WTC11 (cell line): ENCODE measurements around the gene ADPGK. TPM values are rescaled to one million over a fixed set of nuclear protein-coding genes. Genes with fewer than 3 reads are reported as not detected.
A peak's percentile ranks its signal among the peaks of the same experiment; 100 is the strongest.

Source experiments
- ATAC-seq: fragments of 200-7000 bp; cut with Tn5 transposase; 2 replicates; pipeline ENCODE4 v1.10.0; 2021; ENCODE audit warnings: mild to moderate bottlenecking, moderate library complexity
- CTCF ChIA-PET: fragments of 300-600 bp; sonication (Branson Sonifier 250); formaldehyde crosslinking; loops from one replicate; lab custom pipeline; 2021; ENCODE audit warnings: antibody characterized with exemption; lab: Charles Lee
- POLR2A ChIA-PET: fragments of 350-600 bp; sonication (Branson Sonifier 250); formaldehyde crosslinking; loops from one replicate; lab custom pipeline; 2021; ENCODE audit warnings: antibody characterized with exemption; lab: Charles Lee
- DNase-seq: peaks from one replicate; pipeline ENCODE4 v3.0.0; 2021; ENCODE audit warnings: low spot score
- H3K27ac Mint-ChIP-seq: 2 replicates; pipeline ENCODE4 v1.8.0; 2021; ENCODE audit warnings: mixed read lengths
- H3K27me3 Mint-ChIP-seq: 2 replicates; pipeline ENCODE4 v1.8.0; 2021; ENCODE audit warnings: low read depth, mild to moderate bottlenecking, moderate library complexity, mixed read lengths
- H3K36me3 Mint-ChIP-seq: 2 replicates; pipeline ENCODE4 v1.8.0; 2021; ENCODE audit warnings: mixed read lengths
- H3K4me1 Mint-ChIP-seq: 2 replicates; pipeline ENCODE4 v1.8.0; 2022; ENCODE audit warnings: mixed read lengths
- H3K4me3 Mint-ChIP-seq: 2 replicates; pipeline ENCODE4 v1.8.0; 2021; ENCODE audit warnings: mild to moderate bottlenecking, moderate library complexity, mixed read lengths
- H3K9me3 Mint-ChIP-seq: 2 replicates; pipeline ENCODE4 v1.8.0; 2021; ENCODE audit warnings: mixed read lengths
- ATF1 ChIP-seq: sonication (generic); formaldehyde crosslinking; IDR thresholded peaks from 2 replicates; pipeline ENCODE4 v1.8.1; 2023; ENCODE audit warnings: mild to moderate bottlenecking, moderate library complexity, missing genetic modification reagents
- CREM ChIP-seq: sonication (generic); formaldehyde crosslinking; IDR thresholded peaks from 2 replicates; pipeline ENCODE4 v1.8.1; 2022; ENCODE audit warnings: mild to moderate bottlenecking, missing genetic modification reagents, moderate library complexity
- ELF4 ChIP-seq: sonication (generic); formaldehyde crosslinking; IDR thresholded peaks from 2 replicates; pipeline ENCODE4 v1.8.1; 2022; ENCODE audit warnings: low read depth, mild to moderate bottlenecking, moderate library complexity, missing genetic modification reagents
- ESRRA ChIP-seq: sonication (generic); formaldehyde crosslinking; IDR thresholded peaks from 2 replicates; pipeline ENCODE4 v1.8.1; 2022; ENCODE audit warnings: mild to moderate bottlenecking, missing genetic modification reagents, borderline replicate concordance
- FOXK1 ChIP-seq: sonication (generic); formaldehyde crosslinking; IDR thresholded peaks from 2 replicates; pipeline ENCODE4 v1.8.0; 2022; ENCODE audit warnings: mild to moderate bottlenecking, moderate library complexity, missing genetic modification reagents
- MXD4 ChIP-seq: fragments of 250-450 bp; sonication (Bioruptor Pico); IDR thresholded peaks from 2 replicates; pipeline ENCODE4 v1.8.0; 2021; ENCODE audit warnings: mild to moderate bottlenecking, moderate library complexity, borderline replicate concordance
- NFYB ChIP-seq: sonication (generic); formaldehyde crosslinking; conservative IDR thresholded peaks from 2 replicates; pipeline ENCODE4 v1.8.0; 2022; ENCODE audit warnings: low read depth, missing genetic modification reagents
- SP1 ChIP-seq: sonication (generic); formaldehyde crosslinking; conservative IDR thresholded peaks from 2 replicates; pipeline ENCODE4 v1.8.1; 2022; ENCODE audit warnings: missing genetic modification reagents
- TEAD4 ChIP-seq: sonication (generic); formaldehyde crosslinking; IDR thresholded peaks from 2 replicates; pipeline ENCODE4 v1.8.0; 2022; ENCODE audit warnings: mild to moderate bottlenecking, missing genetic modification reagents
- ZNF121 ChIP-seq: sonication (generic); formaldehyde crosslinking; IDR thresholded peaks from 2 replicates; pipeline ENCODE4 v1.8.0; 2023; ENCODE audit warnings: missing genetic modification reagents
- ZNF219 ChIP-seq: sonication (generic); formaldehyde crosslinking; IDR thresholded peaks from 2 replicates; pipeline ENCODE4 v1.8.0; 2023; ENCODE audit warnings: missing genetic modification reagents, mild to moderate bottlenecking, borderline replicate concordance
- ZNF232 ChIP-seq: sonication (generic); formaldehyde crosslinking; IDR thresholded peaks from 2 replicates; pipeline ENCODE4 v1.8.0; 2022; ENCODE audit warnings: mild to moderate bottlenecking, missing genetic modification reagents
- total RNA-seq: library from RNA; stranded (reverse); gene quantifications from 3 replicates; pipeline ENCODE4 v1.2.3, GENCODE V29; 2021
- TF ChIP-seq, protein P1 (sequence below): fragments of 250-450 bp; sonication (Bioruptor Pico); IDR thresholded peaks from 2 replicates; pipeline ENCODE4 v1.9.0; 2021; ENCODE audit warnings: mild to moderate bottlenecking
- TF ChIP-seq, protein P2 (sequence below): sonication (generic); formaldehyde crosslinking; IDR thresholded peaks from 2 replicates; pipeline ENCODE4 v1.8.0; 2022; ENCODE audit warnings: missing genetic modification reagents
- TF ChIP-seq, protein P3 (sequence below): sonication (generic); formaldehyde crosslinking; IDR thresholded peaks from 2 replicates; pipeline ENCODE4 v1.8.1; 2023; ENCODE audit warnings: mild to moderate bottlenecking, missing genetic modification reagents, borderline replicate concordance
- TF ChIP-seq, protein P4 (sequence below): sonication (generic); formaldehyde crosslinking; IDR thresholded peaks from 2 replicates; pipeline ENCODE4 v1.8.0; 2022; ENCODE audit warnings: mild to moderate bottlenecking, missing genetic modification reagents
- TF ChIP-seq, protein P5 (sequence below): fragments of 250-450 bp; sonication (Bioruptor Pico); IDR thresholded peaks from 2 replicates; pipeline ENCODE4 v1.9.0; 2021; ENCODE audit warnings: mild to moderate bottlenecking, borderline replicate concordance
- TF ChIP-seq, protein P6 (sequence below): sonication (generic); formaldehyde crosslinking; IDR thresholded peaks from 2 replicates; pipeline ENCODE4 v1.8.1; 2023; ENCODE audit warnings: mild to moderate bottlenecking, missing genetic modification reagents, moderate library complexity

The ADPGK gene
- total RNA-seq, 1 experiment from 2014 or later = 37.9 TPM

DNA sequence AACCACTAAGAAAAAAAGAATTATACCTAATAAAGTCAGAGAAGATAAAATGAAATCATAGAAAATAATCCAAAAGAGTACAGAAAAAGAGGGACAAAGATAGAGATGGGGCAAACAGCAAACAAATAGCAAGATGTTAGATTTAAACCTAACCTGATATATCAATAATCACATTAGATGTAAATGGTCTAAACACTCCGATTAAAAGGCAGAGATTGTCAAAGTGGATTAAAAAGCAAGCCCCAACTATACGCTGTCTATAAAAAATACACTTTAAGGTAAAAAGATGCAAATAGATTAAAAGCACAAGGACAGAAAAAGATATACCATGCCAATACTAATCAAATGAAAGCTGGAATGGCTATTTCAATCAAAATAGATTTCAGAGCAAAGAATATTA lies 16.8 kb downstream of the ADPGK start:
- POLR2A ChIA-PET = no interaction called here
- peaks cover 27% of the 10 kb centered on the region for H3K9me3 Mint-ChIP-seq
- no peaks in the 10 kb centered on the region; the same call in 1 of the 2 replicates for H3K27me3 Mint-ChIP-seq
- H3K27ac Mint-ChIP-seq = no peak overlapping the region
- ATAC-seq (no peak), DNase-seq (no peak)
- H3K4me1 Mint-ChIP-seq = no peaks in the 10 kb centered on the region
- TF ChIP-seq NFYB = no peak
- CTCF ChIA-PET = interaction anchor here (0.6 kb wide), 1 partner anchor 31 kb away, joined by 3 read pairs; no protein-coding TSS in a partner anchor
- H3K36me3 Mint-ChIP-seq = peaks cover 74% of the 10 kb centered on the region
- no peak overlapping the region for H3K4me3 Mint-ChIP-seq

DNA sequence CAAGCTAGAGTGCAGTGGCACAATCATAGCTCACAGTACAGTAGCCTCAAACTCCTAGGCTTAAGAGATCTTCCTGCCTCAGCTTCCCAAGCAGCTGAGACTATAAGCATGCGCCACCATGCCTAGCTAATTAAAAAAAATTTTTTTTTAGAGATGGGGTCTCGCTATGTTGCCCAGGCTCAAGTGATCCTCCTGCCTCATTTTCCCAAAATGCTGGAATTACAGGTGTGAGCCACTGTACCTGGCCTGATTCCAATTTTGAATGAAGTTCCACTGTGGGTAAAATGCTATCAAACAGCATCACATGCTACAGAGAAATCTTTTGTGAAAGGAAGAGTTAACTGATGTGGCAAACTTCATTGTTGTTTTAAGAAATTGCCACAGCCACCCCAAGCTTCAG lies 17.5 kb downstream of the ADPGK start:
- Mint-ChIP-seq H3K27ac (no peak overlapping the region), H3K36me3 (peaks cover 73% of the 10 kb centered on the region), H3K9me3 (peaks cover 27% of the 10 kb centered on the region), H3K4me3 (no peak overlapping the region), H3K27me3 (no peaks in the 10 kb centered on the region; the same call in 1 of the 2 replicates), H3K4me1 (no peaks in the 10 kb centered on the region)
- TF ChIP-seq ZNF232 (CRISPR knock-in tag) (no peak), ELF4 (CRISPR knock-in tag) (no peak), ZNF121 (CRISPR knock-in tag) (peak; percentile 46; the same call in 1 of the 2 replicates)
- ChIA-PET POLR2A (no interaction called here), CTCF (no interaction called here)
- no peak for DNase-seq
- ATAC-seq = no peak

DNA sequence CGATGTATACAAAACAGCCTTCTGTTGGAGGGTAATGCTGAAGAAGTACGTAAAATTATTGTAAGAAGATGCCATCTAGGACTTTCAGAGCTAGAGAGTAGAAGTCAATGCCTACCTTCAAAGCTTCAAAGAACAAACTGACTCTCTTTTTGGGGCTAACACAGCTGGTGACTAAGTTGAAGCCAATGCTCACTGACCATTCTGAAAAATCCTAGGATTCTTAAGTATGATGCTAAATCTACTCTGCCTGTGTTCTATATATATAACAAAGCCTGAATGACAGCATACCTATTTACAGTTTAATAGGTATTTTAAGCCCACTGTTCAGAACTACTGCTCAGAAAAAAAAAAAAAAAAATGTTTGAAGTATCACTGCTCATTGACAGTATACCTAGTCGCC lies 18.9 kb downstream of the ADPGK start:
- DNase-seq (no peak), ATAC-seq (no peak)
- H3K36me3 Mint-ChIP-seq = peaks cover 74% of the 10 kb centered on the region
- H3K9me3 Mint-ChIP-seq = peaks cover 27% of the 10 kb centered on the region
- no peaks in the 10 kb centered on the region; the same call in 1 of the 2 replicates for H3K27me3 Mint-ChIP-seq
- no peak overlapping the region for H3K27ac Mint-ChIP-seq
- ChIA-PET CTCF (interaction anchor here (1.0 kb wide), 2 partner anchors 94 to 509 kb away, joined by 3 read pairs; no protein-coding TSS in a partner anchor), POLR2A (interaction anchor here (0.6 kb wide), 1 partner anchor 47 kb away, joined by 3 read pairs; no protein-coding TSS in a partner anchor)
- no peaks in the 10 kb centered on the region for H3K4me1 Mint-ChIP-seq
- no peak overlapping the region for H3K4me3 Mint-ChIP-seq
- TF ChIP-seq SP1 = no peak
- no peak for TF ChIP-seq ESRRA (CRISPR knock-in tag)
- TF ChIP-seq, protein P1, sequence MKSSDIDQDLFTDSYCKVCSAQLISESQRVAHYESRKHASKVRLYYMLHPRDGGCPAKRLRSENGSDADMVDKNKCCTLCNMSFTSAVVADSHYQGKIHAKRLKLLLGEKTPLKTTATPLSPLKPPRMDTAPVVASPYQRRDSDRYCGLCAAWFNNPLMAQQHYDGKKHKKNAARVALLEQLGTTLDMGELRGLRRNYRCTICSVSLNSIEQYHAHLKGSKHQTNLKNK = no peak
- TF ChIP-seq, protein P2, sequence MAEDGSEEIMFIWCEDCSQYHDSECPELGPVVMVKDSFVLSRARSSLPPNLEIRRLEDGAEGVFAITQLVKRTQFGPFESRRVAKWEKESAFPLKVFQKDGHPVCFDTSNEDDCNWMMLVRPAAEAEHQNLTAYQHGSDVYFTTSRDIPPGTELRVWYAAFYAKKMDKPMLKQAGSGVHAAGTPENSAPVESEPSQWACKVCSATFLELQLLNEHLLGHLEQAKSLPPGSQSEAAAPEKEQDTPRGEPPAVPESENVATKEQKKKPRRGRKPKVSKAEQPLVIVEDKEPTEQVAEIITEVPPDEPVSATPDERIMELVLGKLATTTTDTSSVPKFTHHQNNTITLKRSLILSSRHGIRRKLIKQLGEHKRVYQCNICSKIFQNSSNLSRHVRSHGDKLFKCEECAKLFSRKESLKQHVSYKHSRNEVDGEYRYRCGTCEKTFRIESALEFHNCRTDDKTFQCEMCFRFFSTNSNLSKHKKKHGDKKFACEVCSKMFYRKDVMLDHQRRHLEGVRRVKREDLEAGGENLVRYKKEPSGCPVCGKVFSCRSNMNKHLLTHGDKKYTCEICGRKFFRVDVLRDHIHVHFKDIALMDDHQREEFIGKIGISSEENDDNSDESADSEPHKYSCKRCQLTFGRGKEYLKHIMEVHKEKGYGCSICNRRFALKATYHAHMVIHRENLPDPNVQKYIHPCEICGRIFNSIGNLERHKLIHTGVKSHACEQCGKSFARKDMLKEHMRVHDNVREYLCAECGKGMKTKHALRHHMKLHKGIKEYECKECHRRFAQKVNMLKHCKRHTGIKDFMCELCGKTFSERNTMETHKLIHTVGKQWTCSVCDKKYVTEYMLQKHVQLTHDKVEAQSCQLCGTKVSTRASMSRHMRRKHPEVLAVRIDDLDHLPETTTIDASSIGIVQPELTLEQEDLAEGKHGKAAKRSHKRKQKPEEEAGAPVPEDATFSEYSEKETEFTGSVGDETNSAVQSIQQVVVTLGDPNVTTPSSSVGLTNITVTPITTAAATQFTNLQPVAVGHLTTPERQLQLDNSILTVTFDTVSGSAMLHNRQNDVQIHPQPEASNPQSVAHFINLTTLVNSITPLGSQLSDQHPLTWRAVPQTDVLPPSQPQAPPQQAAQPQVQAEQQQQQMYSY = no peak
- no peak for TF ChIP-seq ATF1 (CRISPR knock-in tag)
- no peak for TF ChIP-seq MXD4 (CRISPR knock-in tag)
- no peak for TF ChIP-seq ZNF219 (CRISPR knock-in tag)
- TF ChIP-seq, protein P3, sequence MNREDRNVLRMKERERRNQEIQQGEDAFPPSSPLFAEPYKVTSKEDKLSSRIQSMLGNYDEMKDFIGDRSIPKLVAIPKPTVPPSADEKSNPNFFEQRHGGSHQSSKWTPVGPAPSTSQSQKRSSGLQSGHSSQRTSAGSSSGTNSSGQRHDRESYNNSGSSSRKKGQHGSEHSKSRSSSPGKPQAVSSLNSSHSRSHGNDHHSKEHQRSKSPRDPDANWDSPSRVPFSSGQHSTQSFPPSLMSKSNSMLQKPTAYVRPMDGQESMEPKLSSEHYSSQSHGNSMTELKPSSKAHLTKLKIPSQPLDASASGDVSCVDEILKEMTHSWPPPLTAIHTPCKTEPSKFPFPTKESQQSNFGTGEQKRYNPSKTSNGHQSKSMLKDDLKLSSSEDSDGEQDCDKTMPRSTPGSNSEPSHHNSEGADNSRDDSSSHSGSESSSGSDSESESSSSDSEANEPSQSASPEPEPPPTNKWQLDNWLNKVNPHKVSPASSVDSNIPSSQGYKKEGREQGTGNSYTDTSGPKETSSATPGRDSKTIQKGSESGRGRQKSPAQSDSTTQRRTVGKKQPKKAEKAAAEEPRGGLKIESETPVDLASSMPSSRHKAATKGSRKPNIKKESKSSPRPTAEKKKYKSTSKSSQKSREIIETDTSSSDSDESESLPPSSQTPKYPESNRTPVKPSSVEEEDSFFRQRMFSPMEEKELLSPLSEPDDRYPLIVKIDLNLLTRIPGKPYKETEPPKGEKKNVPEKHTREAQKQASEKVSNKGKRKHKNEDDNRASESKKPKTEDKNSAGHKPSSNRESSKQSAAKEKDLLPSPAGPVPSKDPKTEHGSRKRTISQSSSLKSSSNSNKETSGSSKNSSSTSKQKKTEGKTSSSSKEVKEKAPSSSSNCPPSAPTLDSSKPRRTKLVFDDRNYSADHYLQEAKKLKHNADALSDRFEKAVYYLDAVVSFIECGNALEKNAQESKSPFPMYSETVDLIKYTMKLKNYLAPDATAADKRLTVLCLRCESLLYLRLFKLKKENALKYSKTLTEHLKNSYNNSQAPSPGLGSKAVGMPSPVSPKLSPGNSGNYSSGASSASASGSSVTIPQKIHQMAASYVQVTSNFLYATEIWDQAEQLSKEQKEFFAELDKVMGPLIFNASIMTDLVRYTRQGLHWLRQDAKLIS (CRISPR knock-in tag) = no peak
- TF ChIP-seq, protein P4, sequence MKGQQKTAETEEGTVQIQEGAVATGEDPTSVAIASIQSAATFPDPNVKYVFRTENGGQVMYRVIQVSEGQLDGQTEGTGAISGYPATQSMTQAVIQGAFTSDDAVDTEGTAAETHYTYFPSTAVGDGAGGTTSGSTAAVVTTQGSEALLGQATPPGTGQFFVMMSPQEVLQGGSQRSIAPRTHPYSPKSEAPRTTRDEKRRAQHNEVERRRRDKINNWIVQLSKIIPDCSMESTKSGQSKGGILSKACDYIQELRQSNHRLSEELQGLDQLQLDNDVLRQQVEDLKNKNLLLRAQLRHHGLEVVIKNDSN (CRISPR knock-in tag) = no peak
- TF ChIP-seq, protein P5, sequence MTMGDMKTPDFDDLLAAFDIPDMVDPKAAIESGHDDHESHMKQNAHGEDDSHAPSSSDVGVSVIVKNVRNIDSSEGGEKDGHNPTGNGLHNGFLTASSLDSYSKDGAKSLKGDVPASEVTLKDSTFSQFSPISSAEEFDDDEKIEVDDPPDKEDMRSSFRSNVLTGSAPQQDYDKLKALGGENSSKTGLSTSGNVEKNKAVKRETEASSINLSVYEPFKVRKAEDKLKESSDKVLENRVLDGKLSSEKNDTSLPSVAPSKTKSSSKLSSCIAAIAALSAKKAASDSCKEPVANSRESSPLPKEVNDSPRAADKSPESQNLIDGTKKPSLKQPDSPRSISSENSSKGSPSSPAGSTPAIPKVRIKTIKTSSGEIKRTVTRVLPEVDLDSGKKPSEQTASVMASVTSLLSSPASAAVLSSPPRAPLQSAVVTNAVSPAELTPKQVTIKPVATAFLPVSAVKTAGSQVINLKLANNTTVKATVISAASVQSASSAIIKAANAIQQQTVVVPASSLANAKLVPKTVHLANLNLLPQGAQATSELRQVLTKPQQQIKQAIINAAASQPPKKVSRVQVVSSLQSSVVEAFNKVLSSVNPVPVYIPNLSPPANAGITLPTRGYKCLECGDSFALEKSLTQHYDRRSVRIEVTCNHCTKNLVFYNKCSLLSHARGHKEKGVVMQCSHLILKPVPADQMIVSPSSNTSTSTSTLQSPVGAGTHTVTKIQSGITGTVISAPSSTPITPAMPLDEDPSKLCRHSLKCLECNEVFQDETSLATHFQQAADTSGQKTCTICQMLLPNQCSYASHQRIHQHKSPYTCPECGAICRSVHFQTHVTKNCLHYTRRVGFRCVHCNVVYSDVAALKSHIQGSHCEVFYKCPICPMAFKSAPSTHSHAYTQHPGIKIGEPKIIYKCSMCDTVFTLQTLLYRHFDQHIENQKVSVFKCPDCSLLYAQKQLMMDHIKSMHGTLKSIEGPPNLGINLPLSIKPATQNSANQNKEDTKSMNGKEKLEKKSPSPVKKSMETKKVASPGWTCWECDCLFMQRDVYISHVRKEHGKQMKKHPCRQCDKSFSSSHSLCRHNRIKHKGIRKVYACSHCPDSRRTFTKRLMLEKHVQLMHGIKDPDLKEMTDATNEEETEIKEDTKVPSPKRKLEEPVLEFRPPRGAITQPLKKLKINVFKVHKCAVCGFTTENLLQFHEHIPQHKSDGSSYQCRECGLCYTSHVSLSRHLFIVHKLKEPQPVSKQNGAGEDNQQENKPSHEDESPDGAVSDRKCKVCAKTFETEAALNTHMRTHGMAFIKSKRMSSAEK (CRISPR knock-in tag) = no peak
- TF ChIP-seq CREM = no peak
- TF ChIP-seq TEAD4 (CRISPR knock-in tag) = no peak
- no peak for TF ChIP-seq FOXK1
- TF ChIP-seq, protein P6, sequence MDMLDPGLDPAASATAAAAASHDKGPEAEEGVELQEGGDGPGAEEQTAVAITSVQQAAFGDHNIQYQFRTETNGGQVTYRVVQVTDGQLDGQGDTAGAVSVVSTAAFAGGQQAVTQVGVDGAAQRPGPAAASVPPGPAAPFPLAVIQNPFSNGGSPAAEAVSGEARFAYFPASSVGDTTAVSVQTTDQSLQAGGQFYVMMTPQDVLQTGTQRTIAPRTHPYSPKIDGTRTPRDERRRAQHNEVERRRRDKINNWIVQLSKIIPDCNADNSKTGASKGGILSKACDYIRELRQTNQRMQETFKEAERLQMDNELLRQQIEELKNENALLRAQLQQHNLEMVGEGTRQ (CRISPR knock-in tag) = no peak
